ENCODE data around the gene TRMT1. TPM values are rescaled to one million over a fixed set of nuclear protein-coding genes. Genes with fewer than 3 reads are reported as not detected.

Gene TRMT1
- polyA plus RNA-seq, 3 donors = 14.5 to 94.7 (median 14.5) TPM

DNA sequence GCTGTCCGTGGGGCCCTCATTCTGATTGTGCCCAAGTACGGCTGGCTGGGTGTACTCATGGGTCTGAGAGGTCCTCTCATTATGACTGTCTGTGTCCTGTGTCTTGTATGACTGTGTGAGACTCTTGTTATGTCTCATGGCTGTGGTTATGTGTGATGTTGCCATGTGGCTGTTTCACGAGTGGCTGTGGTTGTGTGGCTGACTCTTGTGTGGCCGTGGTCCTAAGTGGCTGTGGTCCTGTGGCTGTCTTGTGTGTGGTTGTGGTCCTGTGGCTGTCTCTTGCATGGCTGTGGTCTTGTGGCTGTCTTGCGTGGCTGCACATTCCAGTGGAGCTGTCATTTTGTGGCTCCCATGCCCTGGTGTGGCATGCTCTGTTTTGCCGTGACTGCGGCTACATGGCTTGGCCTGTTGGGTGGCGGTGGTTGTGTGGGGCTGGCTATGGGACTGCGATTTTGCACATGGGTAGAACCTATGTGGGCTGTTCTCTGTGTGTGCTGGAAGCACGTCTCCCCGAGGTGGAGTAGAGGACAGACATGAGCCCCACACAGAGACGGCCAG lies 16.4 kb downstream of the TRMT1 start:
- intact Hi-C loops (cut with micrococcal nuclease) = loop anchor here (5.0 kb wide), 1 partner anchor 52 kb away; the partner anchor contains the start of genes IER2 (in 2 of the 2) and STX10 (in 2 of the 2)
- peak overlapping the region; percentile 88 to 97 (median 94) for H3K27ac Mint-ChIP-seq
- Histone ChIP-seq H2AFZ (ENCODE audit: insufficient read depth, low read depth, low read length, poor library complexity, severe bottlenecking) (peak overlapping the region; percentile 61), H3K4me3 (replicated peaks in 1 of 3; ENCODE audit: low read depth in 2 of 3, low read length in 3 of 3) (peak overlapping the region; percentile 29 to 92 (median 84)), H3K79me2 (ENCODE audit: insufficient read depth, low read length) (peaks cover 75% of the 10 kb centered on the region), H3K9ac (ENCODE audit: insufficient read depth, low read length, poor library complexity, severe bottlenecking) (peak overlapping the region; percentile 86), H3K4me1 (ENCODE audit: control insufficient read depth in 1 of 2, insufficient read depth in 2 of 2, low read length in 2 of 2) (peaks cover 70 to 89% of the 10 kb centered on the region in 2 donors), H4K20me1 (ENCODE audit: insufficient read depth, low read length) (peaks cover 27% of the 10 kb centered on the region), H3K27me3 (ENCODE audit: control insufficient read depth in 2 of 2, insufficient read depth in 2 of 2, low read length in 2 of 2) (no peaks in the 10 kb centered on the region), H3K4me2 (replicated peaks; ENCODE audit: extremely low read depth, low read length, poor library complexity, severe bottlenecking) (peak overlapping the region; percentile 100), H3K9me3 (replicated peaks in 1 of 2; ENCODE audit: control insufficient read depth in 1 of 2, insufficient read depth in 1 of 2, low read length in 2 of 2) (no peaks in the 10 kb centered on the region), H3K27ac (ENCODE audit: low read depth in 1 of 2, low read length in 2 of 2) (peak overlapping the region; percentile 90 to 98), H3K36me3 (replicated peaks in 1 of 2; ENCODE audit: control insufficient read depth in 1 of 2, insufficient read depth in 2 of 2, low read length in 2 of 2) (peaks cover 3 to 11% of the 10 kb centered on the region in 2 donors)
- TF ChIP-seq CTCF (IDR thresholded peaks at IDR 0.05) = no peak
- H3K27me3 Mint-ChIP-seq (ENCODE audit: low read depth in 3 of 3) = peaks cover 0 to 1% (median 1%) of the 10 kb centered on the region in 3 donors
- H3K36me3 Mint-ChIP-seq = peaks cover 7 to 9% of the 10 kb centered on the region in 2 donors
- H3K4me3 Mint-ChIP-seq = peak overlapping the region; percentile 74 to 78
- peaks cover 53% of the 10 kb centered on the region for H3K4me1 Mint-ChIP-seq
- H3K9me3 Mint-ChIP-seq = no peaks in the 10 kb centered on the region
- 3% methylated on average over 8 of the region's 12 CpGs for WGBS (ENCODE audit: insufficient coverage)
- peak; percentile 64 to 78 (median 76) for DNase-seq

GRCh38 chr19:13099073-13099999 lies 17.2 kb downstream of the TRMT1 start:
- Mint-ChIP-seq H3K4me3 (peak overlapping the region; percentile 87 to 95), H3K9me3 (no peaks in the 10 kb centered on the region), H3K27ac (peak overlapping the region; percentile 93 to 97 (median 95)), H3K27me3 (ENCODE audit: low read depth in 3 of 3) (peaks cover 0 to 1% (median 1%) of the 10 kb centered on the region in 3 donors), H3K36me3 (peaks cover 7 to 9% of the 10 kb centered on the region in 2 donors), H3K4me1 (peaks cover 54% of the 10 kb centered on the region)
- peak overlapping the region; percentile 86 for H3K9ac ChIP-seq (ENCODE audit: insufficient read depth, low read length, poor library complexity, severe bottlenecking)
- H3K9me3 ChIP-seq (replicated peaks in 1 of 2; ENCODE audit: control insufficient read depth in 1 of 2, insufficient read depth in 1 of 2, low read length in 2 of 2) = no peaks in the 10 kb centered on the region
- DNase-seq = peak; percentile 87 to 89 (median 89)
- WGBS (ENCODE audit: insufficient coverage) = under 1% methylated on average over 70 of the region's 77 CpGs
- peaks cover 67% of the 10 kb centered on the region for H3K79me2 ChIP-seq (ENCODE audit: insufficient read depth, low read length)
- H3K4me2 ChIP-seq (replicated peaks; ENCODE audit: extremely low read depth, low read length, poor library complexity, severe bottlenecking) = peak overlapping the region; percentile 100
- intact Hi-C loops (cut with micrococcal nuclease) = loop anchor here in 1 of 2 donors (10.0 kb wide), 1 partner anchor 305 kb away; the partner anchor contains the start of gene JUNB
- no peak for TF ChIP-seq CTCF (IDR thresholded peaks at IDR 0.05)
- peaks cover 3 to 11% of the 10 kb centered on the region in 2 donors for H3K36me3 ChIP-seq (replicated peaks in 1 of 2; ENCODE audit: control insufficient read depth in 1 of 2, insufficient read depth in 2 of 2, low read length in 2 of 2)
- H3K4me3 ChIP-seq (replicated peaks in 1 of 3; ENCODE audit: low read depth in 2 of 3, low read length in 3 of 3) = peak overlapping the region; percentile 61 to 92 (median 84)
- H2AFZ ChIP-seq (ENCODE audit: insufficient read depth, low read depth, low read length, poor library complexity, severe bottlenecking) = peak overlapping the region; percentile 61
- H3K27ac ChIP-seq (ENCODE audit: low read depth in 1 of 2, low read length in 2 of 2) = peak overlapping the region; percentile 90 to 98
- H3K27me3 ChIP-seq (ENCODE audit: control insufficient read depth in 2 of 2, insufficient read depth in 2 of 2, low read length in 2 of 2) = no peaks in the 10 kb centered on the region
- peaks cover 27% of the 10 kb centered on the region for H4K20me1 ChIP-seq (ENCODE audit: insufficient read depth, low read length)
- H3K4me1 ChIP-seq (ENCODE audit: control insufficient read depth in 1 of 2, insufficient read depth in 2 of 2, low read length in 2 of 2) = peaks cover 70 to 89% of the 10 kb centered on the region in 2 donors

Data from CD14-positive monocyte (primary cell).